Neural cell (in vitro differentiated cells): ENCODE measurements around the gene SMOC1. TPM values are rescaled to one million over a fixed set of nuclear protein-coding genes. Genes with fewer than 3 reads are reported as not detected.

Experiments used
- H2AFZ ChIP-seq: fragments of 200-600, 300-800 bp; sonication (generic), shearing (Covaris generic); 2 replicates; pipeline ENCODE4 v1.6.0; 2014; ENCODE audit warnings: low read depth, mild to moderate bottlenecking, antibody characterized with exemption, low read length, moderate library complexity
- H3F3A ChIP-seq: fragments of 200-600 bp; shearing (Covaris generic); 2 replicates; pipeline ENCODE4 v1.6.1; 2016; ENCODE audit warnings: mild to moderate bottlenecking, moderate library complexity, mixed read lengths, antibody characterized with exemption, low read length; ENCODE audit not compliant: insufficient read depth, poor library complexity, severe bottlenecking
- H3K27ac ChIP-seq: fragments of 200-600, 300-800 bp; sonication (generic), shearing (Covaris generic); 2 replicates; pipeline ENCODE4 v1.5.1; 2014; ENCODE audit warnings: mild to moderate bottlenecking, low read length, moderate library complexity
- H3K27me3 ChIP-seq: fragments of 300-800, 200-600 bp; sonication (generic), shearing (Covaris generic); 2 replicates; pipeline ENCODE4 v1.6.0; 2014; ENCODE audit warnings: mild to moderate bottlenecking, low read depth, low read length, moderate library complexity; ENCODE audit not compliant: insufficient read depth
- H3K36me3 ChIP-seq: fragments of 300-800, 200-600 bp; sonication (generic), shearing (Covaris generic); 2 replicates; pipeline ENCODE4 v1.5.1; 2014; ENCODE audit warnings: mild to moderate bottlenecking, antibody characterized with exemption, low read length, moderate library complexity; ENCODE audit not compliant: insufficient read depth
- H3K4me2 ChIP-seq: fragments of 300-800, 200-600 bp; sonication (generic), shearing (Covaris generic); 2 replicates; pipeline ENCODE4 v1.6.0; 2014; ENCODE audit warnings: mild to moderate bottlenecking, low read length
- H3K4me3 ChIP-seq: fragments of 300-800, 200-600 bp; sonication (generic), shearing (Covaris generic); 2 replicates; pipeline ENCODE4 v1.5.1; 2014; ENCODE audit warnings: mild to moderate bottlenecking, low read length, moderate library complexity
- H3K79me2 ChIP-seq: fragments of 200-600 bp; shearing (Covaris generic); replicated peaks from 2 replicates; pipeline ENCODE4 v1.6.0; 2014; ENCODE audit warnings: mild to moderate bottlenecking, low read length, moderate library complexity; ENCODE audit not compliant: insufficient read depth
- H3K9ac ChIP-seq: fragments of 300-800, 200-600 bp; sonication (generic), shearing (Covaris generic); 2 replicates; pipeline ENCODE4 v1.6.1; 2016; ENCODE audit warnings: mild to moderate bottlenecking, low read length, mixed read lengths
- H3K9me2 ChIP-seq: fragments of 200-600 bp; shearing (Covaris generic); 2 replicates; pipeline ENCODE4 v1.6.1; 2016; ENCODE audit warnings: mild to moderate bottlenecking, low read length, mixed read lengths; ENCODE audit not compliant: insufficient read depth
- H3K9me3 ChIP-seq: fragments of 200-600, 300-800 bp; sonication (generic), shearing (Covaris generic); 2 replicates; pipeline ENCODE4 v1.6.1; 2016; ENCODE audit warnings: mild to moderate bottlenecking, mixed run types, low read length, moderate library complexity, mixed read lengths
- H4K20me1 ChIP-seq: fragments of 200-600 bp; shearing (Covaris generic); 2 replicates; pipeline ENCODE4 v1.6.1; 2016; ENCODE audit warnings: mild to moderate bottlenecking, mixed run types; ENCODE audit not compliant: insufficient read depth
- EP300 ChIP-seq: fragments of 450-650 bp; conservative IDR thresholded peaks from 2 replicates; pipeline ENCODE4 v1.6.1; 2014; ENCODE audit warnings: antibody characterized with exemption, mild to moderate bottlenecking, moderate library complexity; ENCODE audit not compliant: poor library complexity, severe bottlenecking
- EZH2 ChIP-seq: fragments of 200-600, 300-800 bp; shearing (Covaris generic), sonication (generic); IDR thresholded peaks from 2 replicates; pipeline ENCODE4 v1.6.1; 2014; ENCODE audit warnings: antibody characterized with exemption, low read length, borderline replicate concordance, mild to moderate bottlenecking; ENCODE audit not compliant: insufficient read depth, poor library complexity, severe bottlenecking
- MXI1 ChIP-seq: fragments of 450-650 bp; conservative IDR thresholded peaks from 2 replicates; pipeline ENCODE4 v1.6.1; 2014; ENCODE audit warnings: antibody characterized with exemption, mild to moderate bottlenecking; ENCODE audit not compliant: poor library complexity, severe bottlenecking
- POLR2AphosphoS5 ChIP-seq: IDR thresholded peaks from 2 replicates; pipeline ENCODE4 v1.6.1; 2012
- RAD21 ChIP-seq: fragments of 450-650 bp; conservative IDR thresholded peaks from 2 replicates; pipeline ENCODE4 v1.6.1; 2014; ENCODE audit warnings: antibody characterized with exemption, mild to moderate bottlenecking, moderate library complexity
- REST ChIP-seq: IDR thresholded peaks from 2 replicates; pipeline ENCODE4 v1.6.1; 2012; ENCODE audit warnings: borderline replicate concordance
- SMC3 ChIP-seq: fragments of 450-650 bp; conservative IDR thresholded peaks from 2 replicates; pipeline ENCODE4 v1.6.1; 2014; ENCODE audit warnings: antibody characterized with exemption, mild to moderate bottlenecking, moderate library complexity; ENCODE audit not compliant: poor library complexity
- TAF1 ChIP-seq: IDR thresholded peaks from 2 replicates; pipeline ENCODE4 v1.6.1; 2012; ENCODE audit warnings: low read depth
- polyA plus RNA-seq: library from polyadenylated mRNA; depleted of rRNA; stranded (reverse); fragments of >200 nt; gene quantifications from 2 replicates; pipeline ENCODE4 v1.2.3, GENCODE V29; 2014
- TF ChIP-seq, protein P1 (sequence below): fragments of 450-650 bp; IDR thresholded peaks from 2 replicates; pipeline ENCODE4 v1.5.1; 2014; ENCODE audit warnings: antibody characterized with exemption, mild to moderate bottlenecking, moderate library complexity; ENCODE audit not compliant: poor library complexity, severe bottlenecking

The SMOC1 gene
- polyA plus RNA-seq, 1 donor from 2014 or later, result 8.7 TPM

- no peak overlapping the region for H3K4me3 ChIP-seq
- no peak overlapping the region for H3K4me2 ChIP-seq
- no peak overlapping the region for H3K27ac ChIP-seq
- H3K36me3 ChIP-seq, result no peaks in the 10 kb centered on the region
- H3K79me2 ChIP-seq, result no peaks in the 10 kb centered on the region
- no peaks in the 10 kb centered on the region for H3K9me3 ChIP-seq
- H3F3A ChIP-seq, result no peaks in the 10 kb centered on the region
- H3K27me3 ChIP-seq, result no peaks in the 10 kb centered on the region
- H3K9ac ChIP-seq, result no peak overlapping the region
- no peaks in the 10 kb centered on the region for H3K9me2 ChIP-seq
- TF ChIP-seq EP300 (no peak), SMC3 (no peak), RAD21 (no peak), POLR2AphosphoS5 (no peak), EZH2 (no peak), REST (no peak), TAF1 (no peak), MXI1 (no peak)
- TF ChIP-seq, protein P1, sequence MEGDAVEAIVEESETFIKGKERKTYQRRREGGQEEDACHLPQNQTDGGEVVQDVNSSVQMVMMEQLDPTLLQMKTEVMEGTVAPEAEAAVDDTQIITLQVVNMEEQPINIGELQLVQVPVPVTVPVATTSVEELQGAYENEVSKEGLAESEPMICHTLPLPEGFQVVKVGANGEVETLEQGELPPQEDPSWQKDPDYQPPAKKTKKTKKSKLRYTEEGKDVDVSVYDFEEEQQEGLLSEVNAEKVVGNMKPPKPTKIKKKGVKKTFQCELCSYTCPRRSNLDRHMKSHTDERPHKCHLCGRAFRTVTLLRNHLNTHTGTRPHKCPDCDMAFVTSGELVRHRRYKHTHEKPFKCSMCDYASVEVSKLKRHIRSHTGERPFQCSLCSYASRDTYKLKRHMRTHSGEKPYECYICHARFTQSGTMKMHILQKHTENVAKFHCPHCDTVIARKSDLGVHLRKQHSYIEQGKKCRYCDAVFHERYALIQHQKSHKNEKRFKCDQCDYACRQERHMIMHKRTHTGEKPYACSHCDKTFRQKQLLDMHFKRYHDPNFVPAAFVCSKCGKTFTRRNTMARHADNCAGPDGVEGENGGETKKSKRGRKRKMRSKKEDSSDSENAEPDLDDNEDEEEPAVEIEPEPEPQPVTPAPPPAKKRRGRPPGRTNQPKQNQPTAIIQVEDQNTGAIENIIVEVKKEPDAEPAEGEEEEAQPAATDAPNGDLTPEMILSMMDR, result no peak
- H4K20me1 ChIP-seq, result no peaks in the 10 kb centered on the region
- H2AFZ ChIP-seq, result no peak overlapping the region
These were observed 125.6 kb downstream of the SMOC1 start for GRCh38 chr14:70004791-70005190.

DNA sequence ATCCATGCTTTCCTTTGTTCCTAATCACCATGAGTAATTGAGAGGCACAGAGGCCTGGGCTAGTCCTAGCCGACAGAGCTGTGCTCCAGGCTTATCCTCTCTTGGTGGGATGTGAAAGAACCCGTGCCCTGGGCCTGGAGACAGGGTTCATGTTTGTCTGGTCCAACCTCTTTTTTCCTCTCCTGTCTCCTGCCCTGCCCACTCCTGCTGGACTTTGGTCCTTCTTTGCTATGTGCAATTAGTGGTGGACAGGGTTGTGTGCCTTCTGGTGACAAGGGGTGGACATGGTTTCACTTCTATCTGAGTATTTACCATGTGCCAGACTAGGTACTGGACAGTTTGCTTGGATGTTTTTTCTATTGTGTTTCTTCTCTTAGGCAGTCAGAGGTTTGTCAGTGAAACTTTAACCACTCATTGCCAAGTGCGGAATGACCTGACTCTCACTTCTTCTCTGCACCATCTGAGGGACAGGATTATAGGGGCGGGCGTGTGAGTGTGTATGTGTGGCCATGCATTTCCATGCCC, 126.1 kb downstream of the SMOC1 start:
- TF ChIP-seq RAD21 (no peak), EZH2 (no peak), SMC3 (no peak), EP300 (no peak), REST (no peak), POLR2AphosphoS5 (no peak), TAF1 (no peak), MXI1 (no peak)
- TF ChIP-seq, protein P1, result no peak

More for the DNA sequence above, 126.1 kb downstream of the SMOC1 start:
- no peak overlapping the region for H3K27ac ChIP-seq
- H2AFZ ChIP-seq, result no peak overlapping the region
- H3K4me3 ChIP-seq, result no peak overlapping the region
- H3K4me2 ChIP-seq, result no peak overlapping the region
- H4K20me1 ChIP-seq, result no peaks in the 10 kb centered on the region
- no peaks in the 10 kb centered on the region for H3F3A ChIP-seq
- no peaks in the 10 kb centered on the region for H3K27me3 ChIP-seq
- no peaks in the 10 kb centered on the region for H3K9me3 ChIP-seq
- H3K36me3 ChIP-seq, result no peaks in the 10 kb centered on the region
- no peaks in the 10 kb centered on the region for H3K9me2 ChIP-seq
- no peaks in the 10 kb centered on the region for H3K79me2 ChIP-seq
- H3K9ac ChIP-seq, result no peak overlapping the region
